Brain microvascular endothelial cell (primary cell): ENCODE measurements around the gene ZP3.

Experiments
- DNase-seq: peaks from one replicate; pipeline ENCODE4 v3.0.0-alpha.2; 2020
- H3K27ac ChIP-seq: fragments of 250-450 bp; sonication (Bioruptor Pico); 2 replicates; pipeline ENCODE4 v1.5.1; 2020; ENCODE audit warnings: mild to moderate bottlenecking, moderate library complexity
- H3K27me3 ChIP-seq: fragments of 250-450 bp; sonication (Bioruptor Pico); replicated peaks from 2 replicates; pipeline ENCODE4 v1.5.1; 2020; ENCODE audit warnings: mild to moderate bottlenecking
- H3K36me3 ChIP-seq: fragments of 250-450 bp; sonication (Bioruptor Pico); replicated peaks from 2 replicates; pipeline ENCODE4 v1.5.1; 2020; ENCODE audit warnings: mild to moderate bottlenecking
- H3K4me3 ChIP-seq: 2 replicates; pipeline ENCODE4 v1.5.1; 2011; ENCODE audit warnings: low read depth, mild to moderate bottlenecking, control low read depth, low read length, moderate library complexity
- CTCF ChIP-seq: IDR thresholded peaks from 2 replicates; pipeline ENCODE4 v1.5.1; 2011; ENCODE audit warnings: low read depth, mild to moderate bottlenecking, moderate library complexity, low read length, control low read depth, inconsistent platforms; ENCODE audit errors: missing control alignments
- in situ Hi-C: cut with HindIII; loops from 2 replicates; pipeline ENCODE4 v1.10.0; 2017; ENCODE audit warnings: low sequenced_read_pairs, low pct_ligation_motif_present

Gene ZP3

GRCh38 chr7:76427635-76428034 is 2.9 kb downstream of the ZP3 start:
- no peaks in the 10 kb centered on the region for H3K36me3 ChIP-seq
- in situ Hi-C loops = no loop called here
- no peaks in the 10 kb centered on the region for H3K27me3 ChIP-seq
- no peak for TF ChIP-seq CTCF
- no peak overlapping the region for H3K4me3 ChIP-seq
- H3K27ac ChIP-seq = no peak overlapping the region
- DNase-seq = no peak

GRCh38 chr7:76428149-76428823 is 3.5 kb downstream of the ZP3 start:
- in situ Hi-C loops = no loop called here
- no peaks in the 10 kb centered on the region for H3K27me3 ChIP-seq
- DNase-seq = no peak
- H3K36me3 ChIP-seq = no peaks in the 10 kb centered on the region
- H3K27ac ChIP-seq = no peak overlapping the region
- TF ChIP-seq CTCF = no peak
- H3K4me3 ChIP-seq = no peak overlapping the region

GRCh38 chr7:76428868-76429805 is 4.4 kb downstream of the ZP3 start:
- H3K27ac ChIP-seq = no peak overlapping the region

GRCh38 chr7:76430211-76430610 is 5.5 kb downstream of the ZP3 start:
- TF ChIP-seq CTCF = no peak
- H3K27me3 ChIP-seq = no peaks in the 10 kb centered on the region
- H3K27ac ChIP-seq = no peak overlapping the region
- in situ Hi-C loops = no loop called here
- no peaks in the 10 kb centered on the region for H3K36me3 ChIP-seq
- H3K4me3 ChIP-seq = no peak overlapping the region
- no peak for DNase-seq

More at GRCh38 chr7:76428868-76429805, 4.4 kb downstream of the ZP3 start:
- DNase-seq = peak; percentile 18
- Histone ChIP-seq H3K4me3 (no peak overlapping the region), H3K36me3 (no peaks in the 10 kb centered on the region), H3K27me3 (no peaks in the 10 kb centered on the region)
- no peak for TF ChIP-seq CTCF
- in situ Hi-C loops = no loop called here

DNA sequence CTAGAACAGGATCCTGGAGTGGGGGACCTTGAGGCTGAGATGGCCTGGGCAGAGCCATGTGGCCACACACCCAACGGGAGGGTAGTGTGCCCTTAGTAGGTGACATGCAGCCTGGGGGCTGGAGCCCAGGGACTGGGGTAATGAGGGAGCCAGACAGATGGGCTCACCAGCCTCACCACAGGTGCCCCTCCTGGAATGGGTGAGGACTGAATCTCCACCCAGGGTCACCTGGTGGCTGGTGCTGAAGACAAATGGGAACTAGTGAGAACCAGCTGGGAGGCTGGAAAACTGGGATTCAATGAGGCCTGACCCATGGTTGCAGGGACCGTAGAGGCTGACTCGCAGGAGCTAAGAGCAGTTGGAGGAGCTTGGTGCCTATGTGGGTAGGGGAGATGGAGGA is 6.1 kb downstream of the ZP3 start:
- no peak for TF ChIP-seq CTCF
- H3K36me3 ChIP-seq = no peaks in the 10 kb centered on the region
- in situ Hi-C loops = no loop called here
- no peak overlapping the region for H3K27ac ChIP-seq
- no peak for DNase-seq
- no peak overlapping the region for H3K4me3 ChIP-seq
- H3K27me3 ChIP-seq = no peaks in the 10 kb centered on the region
